CMK (cell line): ENCODE data around the gene DSCAML1.
"Not testable (repeated sequence)": the region's sequence is repeated elsewhere in the genome, so short reads cannot be mapped to it uniquely, and the experiment has no call there.

Source experiments
- DNase-seq: peaks from one replicate; pipeline ENCODE4 v3.0.0-alpha.2; 2010; ENCODE audit warnings: low read depth

DSCAML1 gene

GRCh38 chr11:117405898-117406297, 391.1 kb downstream of the DSCAML1 start:
- DNase-seq: not testable (repeated sequence)

GRCh38 chr11:117399100-117399840, 397.7 kb downstream of the DSCAML1 start:
- DNase-seq: not testable (repeated sequence)

DNA sequence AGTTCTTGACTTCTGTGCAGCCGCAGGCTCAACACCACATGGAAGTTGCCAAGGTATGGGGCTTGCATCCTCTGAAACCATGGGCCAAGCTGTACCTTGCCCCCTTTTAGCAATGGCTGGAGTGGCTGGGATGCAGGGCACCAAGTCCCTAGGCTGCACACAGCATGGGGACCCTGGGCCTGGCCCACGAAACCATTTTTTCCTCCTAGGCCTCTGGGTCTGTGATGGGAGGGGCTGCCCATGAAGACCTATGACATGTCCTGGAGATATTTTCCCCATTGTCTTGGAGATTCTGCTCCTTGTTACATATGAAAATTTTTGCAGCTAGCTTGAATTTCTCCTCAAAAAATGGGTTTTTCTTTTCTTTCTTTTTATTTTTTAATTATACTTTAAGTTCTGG, 398.4 kb downstream of the DSCAML1 start:
- DNase-seq: not testable (repeated sequence)

DNA sequence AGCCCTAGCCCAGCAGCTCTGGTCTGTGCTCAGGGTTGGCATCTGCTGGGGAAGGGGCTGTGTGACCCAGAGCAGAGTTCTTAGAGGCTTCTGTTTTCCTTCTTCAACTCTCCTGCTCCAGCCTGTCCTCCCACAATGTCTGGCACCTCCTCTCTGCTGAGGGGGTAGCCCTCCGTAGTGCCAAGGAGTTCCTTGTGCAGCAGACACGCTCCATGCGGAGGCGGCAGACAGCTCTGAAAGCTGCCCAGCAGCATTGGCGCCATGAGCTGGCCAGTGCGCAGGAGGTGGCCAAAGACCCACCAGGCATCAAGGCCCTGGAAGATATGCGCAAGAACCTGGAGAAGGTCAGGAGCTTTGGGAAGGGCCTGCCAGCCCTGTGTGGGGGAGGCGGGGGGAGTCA, 400.0 kb downstream of the DSCAML1 start:
- no peak for DNase-seq

DNA sequence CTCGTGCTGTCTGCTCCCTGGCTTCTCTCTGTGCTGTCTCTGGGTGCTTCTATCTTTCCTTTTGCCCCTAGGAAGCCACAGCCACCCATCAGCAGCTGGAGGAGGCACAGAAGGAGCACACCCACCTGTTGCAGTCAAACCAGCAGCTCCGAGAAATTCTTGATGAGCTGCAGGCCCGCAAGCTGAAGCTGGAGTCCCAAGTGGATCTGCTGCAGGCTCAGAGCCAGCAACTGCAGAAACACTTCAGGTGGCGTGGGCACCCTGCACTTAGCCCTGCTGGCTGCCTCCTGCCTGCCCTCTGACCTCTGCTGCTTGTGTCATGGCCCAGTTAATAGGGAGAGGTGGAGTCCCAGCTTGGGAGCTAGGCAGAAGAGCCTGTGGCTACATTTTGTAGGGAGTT, 401.5 kb downstream of the DSCAML1 start:
- DNase-seq: no peak

DNA sequence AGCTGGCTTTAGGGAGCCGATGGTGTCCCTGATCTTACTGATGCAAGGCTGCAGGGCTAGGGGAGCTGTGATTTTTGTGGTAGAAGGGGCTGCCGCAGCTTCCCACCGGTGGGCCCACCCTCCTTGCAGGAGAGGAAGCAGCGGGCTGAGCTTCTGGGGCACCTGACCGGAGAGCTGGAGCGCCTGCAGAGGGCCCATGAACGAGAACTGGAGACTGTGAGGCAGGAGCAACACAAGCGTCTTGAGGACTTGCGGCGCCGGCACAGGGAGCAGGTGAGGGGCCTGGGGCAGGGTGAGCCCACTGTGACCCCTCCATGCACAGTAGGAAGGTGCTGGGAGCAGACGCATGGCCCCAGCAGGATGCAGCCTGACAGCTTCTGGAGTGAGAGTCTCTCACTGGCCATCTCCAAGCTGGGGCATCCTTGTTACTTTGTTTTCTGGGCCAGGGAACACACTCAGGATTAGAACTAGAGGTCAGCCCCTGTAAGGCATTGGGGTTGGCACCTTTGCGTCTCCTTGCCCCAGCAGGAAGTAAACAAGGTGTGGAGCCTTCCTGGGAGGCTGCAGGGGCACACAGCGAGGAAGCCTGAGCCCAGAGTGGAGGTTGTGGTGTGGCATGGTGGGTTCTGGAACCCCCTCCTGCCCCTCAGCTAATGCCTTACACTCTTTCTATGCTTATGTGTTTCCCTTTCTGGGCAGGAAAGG, 402.6 kb downstream of the DSCAML1 start:
- DNase-seq: no peak

GRCh38 chr11:117392979-117393378, 404.0 kb downstream of the DSCAML1 start:
- DNase-seq: no peak

GRCh38 chr11:117392001-117392690, 404.9 kb downstream of the DSCAML1 start:
- DNase-seq: no peak

DNA sequence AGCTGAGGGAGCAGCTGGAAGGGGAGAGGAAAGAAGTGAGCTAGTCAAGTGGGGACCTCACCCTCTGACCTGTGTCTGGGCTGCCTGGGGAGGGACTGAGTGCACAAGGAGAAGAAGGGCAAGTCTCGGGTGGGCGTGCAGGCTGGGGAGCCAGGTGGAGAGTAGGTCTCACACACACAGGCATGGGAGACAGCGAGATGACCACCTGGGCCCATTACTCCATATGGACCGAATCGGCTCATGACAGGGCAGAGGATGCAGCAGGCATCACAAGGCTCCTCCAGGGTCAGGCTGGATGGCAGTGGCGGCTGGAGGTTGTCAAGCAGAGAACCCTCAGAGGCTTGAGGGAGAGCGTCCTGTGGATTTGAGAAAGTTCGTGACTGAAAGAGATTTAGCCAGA, 405.8 kb downstream of the DSCAML1 start:
- DNase-seq: no peak

DNA sequence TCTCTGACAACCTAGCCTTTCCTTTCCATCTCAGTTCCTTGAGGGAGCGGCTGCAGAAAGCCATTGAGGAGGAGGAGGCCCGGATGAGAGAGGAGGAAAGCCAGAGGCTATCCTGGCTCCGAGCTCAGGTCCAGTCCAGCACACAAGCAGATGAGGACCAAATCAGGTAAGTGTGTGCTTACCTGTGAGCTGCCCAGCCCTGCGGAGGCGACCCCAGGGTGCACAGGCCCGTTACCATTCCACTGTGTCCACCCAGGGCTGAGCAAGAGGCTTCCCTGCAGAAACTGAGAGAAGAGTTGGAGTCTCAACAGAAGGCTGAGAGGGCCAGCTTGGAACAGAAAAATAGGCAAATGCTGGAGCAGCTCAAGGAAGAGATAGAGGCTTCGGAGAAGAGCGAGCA, 406.3 kb downstream of the DSCAML1 start:
- DNase-seq: no peak

- no peak for DNase-seq
Measured at GRCh38 chr11:117387992-117388755, 408.8 kb downstream of the DSCAML1 start.

- DNase-seq: no peak
Measured at GRCh38 chr11:117385906-117386305, 411.1 kb downstream of the DSCAML1 start.

- DNase-seq: no peak
Measured at GRCh38 chr11:117385471-117385870, 411.5 kb downstream of the DSCAML1 start.

- DNase-seq: no peak
Measured at GRCh38 chr11:117384045-117384444, 413.0 kb downstream of the DSCAML1 start.

DNA sequence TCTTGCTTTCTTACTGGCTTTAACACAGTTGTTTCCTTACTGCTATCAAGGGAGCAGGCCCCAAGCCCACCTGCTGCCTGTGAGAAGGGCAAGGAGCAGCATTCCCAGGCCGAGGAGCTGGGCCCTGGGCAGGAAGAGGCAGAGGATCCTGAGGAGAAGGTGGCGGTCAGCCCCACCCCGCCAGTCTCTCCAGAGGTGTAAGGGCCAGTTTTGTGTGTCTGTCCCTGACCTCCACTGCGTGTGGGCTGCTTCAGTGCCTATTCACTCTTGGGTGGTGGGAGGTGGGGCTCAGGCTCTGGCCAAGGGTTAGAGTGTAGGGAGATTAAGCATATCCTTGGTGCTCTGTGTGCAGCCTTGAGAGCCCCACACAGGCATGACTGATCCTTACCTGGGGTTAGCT, 414.3 kb downstream of the DSCAML1 start:
- DNase-seq: no peak

DNA sequence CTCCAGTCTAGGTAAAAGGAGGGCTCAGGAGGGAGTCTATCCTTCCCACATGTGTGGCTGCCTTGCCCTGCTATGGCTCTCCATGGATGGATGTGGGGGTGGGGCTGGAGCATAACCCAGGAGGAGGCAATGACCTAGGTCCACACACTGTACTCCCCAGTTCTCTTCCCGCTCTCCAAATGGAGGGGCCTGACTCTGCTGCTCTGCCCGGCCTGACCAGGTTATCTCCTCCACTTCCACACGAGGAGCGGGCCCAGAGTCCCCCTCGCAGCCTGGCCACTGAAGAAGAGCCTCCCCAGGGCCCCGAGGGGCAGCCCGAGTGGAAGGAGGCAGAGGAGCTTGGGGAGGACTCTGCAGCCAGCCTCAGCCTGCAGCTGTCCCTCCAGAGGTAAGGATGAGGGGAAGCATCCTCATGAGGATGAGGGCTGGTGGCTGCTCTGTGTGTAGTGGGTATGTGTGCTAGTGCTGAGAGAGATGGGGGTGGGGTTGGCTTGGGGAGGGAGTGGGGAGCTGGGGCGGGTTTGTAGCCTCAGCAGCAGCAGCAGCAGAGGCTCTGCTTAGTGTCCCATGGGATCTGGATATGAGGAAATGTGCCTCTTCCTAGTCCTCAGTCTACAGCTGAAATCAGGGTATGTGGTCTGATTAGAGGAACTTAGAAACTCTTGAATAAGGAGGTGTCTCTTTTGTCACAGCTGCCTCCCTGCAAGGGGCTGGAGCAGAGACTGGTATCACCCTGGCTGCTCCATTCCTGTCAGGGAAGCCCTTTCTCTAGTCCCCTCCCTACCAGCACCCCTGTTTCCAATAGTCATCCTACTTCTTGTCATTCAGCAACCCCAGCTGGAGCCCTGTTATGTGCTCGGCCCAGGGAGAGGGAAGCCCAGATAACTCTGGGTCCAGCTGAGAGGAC, 415.3 kb downstream of the DSCAML1 start:
- no peak for DNase-seq

DNA sequence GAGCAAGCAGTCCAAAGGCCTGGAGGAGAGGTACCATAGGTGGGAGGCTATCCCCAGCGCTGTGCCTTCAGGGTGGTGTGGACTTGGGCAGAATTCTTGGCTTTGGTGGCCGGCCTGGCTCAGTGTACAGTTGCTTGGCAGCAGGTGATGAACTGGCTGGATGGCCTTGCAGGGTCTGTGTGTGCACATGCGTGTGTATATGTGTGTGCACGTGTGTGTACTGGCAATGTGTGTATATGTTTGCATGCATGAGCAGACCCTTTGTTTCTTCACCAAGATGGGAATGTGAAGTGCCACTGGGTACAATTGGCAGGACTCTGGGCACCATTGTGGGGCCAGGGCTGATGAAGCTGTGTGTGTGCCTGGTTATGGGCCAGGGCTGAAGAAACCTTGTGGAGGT, 416.3 kb downstream of the DSCAML1 start:
- DNase-seq: no peak

- no peak for DNase-seq
Measured at GRCh38 chr11:117378976-117379865, 417.8 kb downstream of the DSCAML1 start.
